Measurements from ENCODE around the gene ITPKB.

The ITPKB gene

GRCh38 chr1:226738995-226739695 is at the start of gene ITPKB:
ITPKB (minus strand) TSS chr1:226739282; CDS start chr1:226737458, 1,824 bp downstream.
- peak within 1 kb of the TSS; percentile 65 for H3K4me3 ChIP-seq (ENCODE audit: low read depth, low read length)
- ChIA-PET POLR2A (no interaction called here), CTCF (interaction anchor here (1.1 kb wide), 1 partner anchor 104 kb away, joined by 3 read pairs; no protein-coding TSS in a partner anchor)
- DNase-seq (ENCODE audit: low read depth, low spot score) = no peak
- no peak for TF ChIP-seq CTCF (IDR thresholded peaks at IDR 0.05; ENCODE audit: insufficient read depth, low read length, missing control alignments)

- ChIA-PET CTCF (no interaction called here), POLR2A (no interaction called here)
- no peak for DNase-seq (ENCODE audit: low read depth, low spot score)
- no peak for TF ChIP-seq CTCF (IDR thresholded peaks at IDR 0.05; ENCODE audit: insufficient read depth, low read length, missing control alignments)
- H3K4me3 ChIP-seq (ENCODE audit: low read depth, low read length) = no peak overlapping the region
These were observed 48.6 kb upstream of the ITPKB start for GRCh38 chr1:226787638-226788037.

- no peak for DNase-seq (ENCODE audit: low read depth, low spot score)
- TF ChIP-seq CTCF (IDR thresholded peaks at IDR 0.05; ENCODE audit: insufficient read depth, low read length, missing control alignments) = no peak
- POLR2A ChIA-PET = no interaction called here
- no peak overlapping the region for H3K4me3 ChIP-seq (ENCODE audit: low read depth, low read length)
- CTCF ChIA-PET = no interaction called here
These were observed 48.0 kb upstream of the ITPKB start for GRCh38 chr1:226787071-226787470.

GRCh38 chr1:226786550-226786949 is 47.5 kb upstream of the ITPKB start:
- no peak for TF ChIP-seq CTCF (IDR thresholded peaks at IDR 0.05; ENCODE audit: insufficient read depth, low read length, missing control alignments)
- POLR2A ChIA-PET = no interaction called here
- CTCF ChIA-PET = no interaction called here
- no peak overlapping the region for H3K4me3 ChIP-seq (ENCODE audit: low read depth, low read length)
- no peak for DNase-seq (ENCODE audit: low read depth, low spot score)

GRCh38 chr1:226785805-226786204 is 46.7 kb upstream of the ITPKB start:
- H3K4me3 ChIP-seq (ENCODE audit: low read depth, low read length) = no peak overlapping the region
- DNase-seq (ENCODE audit: low read depth, low spot score) = no peak
- CTCF ChIA-PET = interaction anchor here (1.0 kb wide), 1 partner anchor 14 kb away, joined by 4 read pairs; no protein-coding TSS in a partner anchor
- POLR2A ChIA-PET = no interaction called here
- TF ChIP-seq CTCF (IDR thresholded peaks at IDR 0.05; ENCODE audit: insufficient read depth, low read length, missing control alignments) = no peak

- CTCF ChIA-PET = interaction anchor here (1.0 kb wide), 1 partner anchor 13 kb away, joined by 4 read pairs; no protein-coding TSS in a partner anchor
- no peak overlapping the region for H3K4me3 ChIP-seq (ENCODE audit: low read depth, low read length)
- no peak for TF ChIP-seq CTCF (IDR thresholded peaks at IDR 0.05; ENCODE audit: insufficient read depth, low read length, missing control alignments)
- POLR2A ChIA-PET = no interaction called here
- no peak for DNase-seq (ENCODE audit: low read depth, low spot score)
These were observed 45.3 kb upstream of the ITPKB start for GRCh38 chr1:226784081-226785049.

All from AG04449 (cell line).